Suprapubic skin (tissue), 4 donors: Measurements from ENCODE around the gene NALF2. TPM values are rescaled to one million over a fixed set of nuclear protein-coding genes. Genes with fewer than 3 reads are reported as not detected.

Source experiments
- DNase-seq, 2 donors: peaks; one replicate each; pipeline ENCODE4 v3.0.0-alpha.2; 2019; ENCODE audit warnings: low spot score in 2 of 2
- H3K27ac ChIP-seq: fragments of 200-600 bp; sonication (generic); one replicate; pipeline ENCODE4 v1.5.1; 2019
- H3K27me3 ChIP-seq: fragments of 200-600 bp; sonication (generic); one replicate; pipeline ENCODE4 v1.5.1; 2019
- H3K36me3 ChIP-seq: fragments of 200-600 bp; sonication (generic); one replicate; pipeline ENCODE4 v1.5.1; 2019
- H3K4me1 ChIP-seq: fragments of 200-600 bp; sonication (generic); one replicate; pipeline ENCODE4 v1.5.1; 2019
- H3K4me3 ChIP-seq: fragments of 200-600 bp; sonication (generic); one replicate; pipeline ENCODE4 v1.5.1; 2019; ENCODE audit warnings: mild to moderate bottlenecking
- H3K9me3 ChIP-seq: fragments of 200-600 bp; sonication (generic); one replicate; pipeline ENCODE4 v1.5.1; 2019
- EP300 ChIP-seq: sonication (generic); formaldehyde crosslinking; IDR thresholded peaks from one replicate; pipeline ENCODE4 v1.6.1; 2017; ENCODE audit warnings: antibody characterized with exemption
- POLR2A ChIP-seq, 2 donors: fragments of 450-650 bp; IDR thresholded peaks; one replicate each; pipeline ENCODE4 v1.6.1; 2017; ENCODE audit warnings: antibody characterized with exemption in 2 of 2, mild to moderate bottlenecking in 2 of 2, moderate library complexity in 2 of 2
- POLR2AphosphoS5 ChIP-seq, 3 donors: sonication (generic); formaldehyde crosslinking; IDR thresholded peaks; one replicate each; pipeline ENCODE4 v1.6.1; 2017; ENCODE audit warnings: antibody characterized with exemption in 3 of 3
- WGBS: methylation state at CpG from one replicate; pipeline ENCODE4 v1.1.5; 2018; 5-methylcytosine and 5-hydroxymethylcytosine counted together
- total RNA-seq, 4 donors: library from RNA; depleted of rRNA; stranded (reverse); fragments of >200 nt; gene quantifications; one replicate each; pipeline ENCODE4 v1.1.0, GENCODE V29; 2016
- TF ChIP-seq, protein P1 (sequence below), 2 donors: fragments of 200-600 bp in 1 of 2; fragments of 450-650 bp in 1 of 2; sonication (generic) in 1 of 2; IDR thresholded peaks; one replicate each; pipeline ENCODE4 v1.5.1; 2016 to 2019; ENCODE audit warnings: antibody characterized with exemption in 2 of 2, mild to moderate bottlenecking in 1 of 2, moderate library complexity in 1 of 2

The NALF2 gene
- total RNA-seq, 4 donors from 2014 or later: 0.10 TPM; not detected in 3

DNA sequence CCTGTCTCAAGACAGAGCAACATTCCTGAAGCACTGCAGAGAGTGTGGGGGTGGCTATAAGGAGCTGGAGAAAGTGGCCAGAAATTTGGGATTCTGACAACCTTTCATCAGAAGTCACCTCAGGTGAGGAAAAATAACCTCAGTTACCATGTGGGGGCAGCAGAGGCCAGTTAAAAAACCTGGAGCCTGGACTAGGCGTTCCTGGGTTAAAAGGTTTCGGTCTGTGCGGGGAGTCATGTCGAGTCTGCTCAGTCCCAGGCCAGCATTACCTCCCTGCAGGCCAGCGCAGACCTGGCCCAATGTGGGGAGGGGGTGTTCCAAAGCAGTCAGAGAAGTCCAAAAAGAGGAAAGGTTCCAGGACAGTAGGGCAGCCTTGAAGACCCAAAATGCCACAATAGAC lies 10.9 kb upstream of the NALF2 start:
- no peak overlapping the region for H3K27ac ChIP-seq
- H3K27me3 ChIP-seq: no peaks in the 10 kb centered on the region
- no peaks in the 10 kb centered on the region for H3K4me1 ChIP-seq
- no peak for TF ChIP-seq EP300
- no peak for TF ChIP-seq POLR2AphosphoS5 (IDR thresholded peaks at IDR 0.05)
- TF ChIP-seq, protein P1, sequence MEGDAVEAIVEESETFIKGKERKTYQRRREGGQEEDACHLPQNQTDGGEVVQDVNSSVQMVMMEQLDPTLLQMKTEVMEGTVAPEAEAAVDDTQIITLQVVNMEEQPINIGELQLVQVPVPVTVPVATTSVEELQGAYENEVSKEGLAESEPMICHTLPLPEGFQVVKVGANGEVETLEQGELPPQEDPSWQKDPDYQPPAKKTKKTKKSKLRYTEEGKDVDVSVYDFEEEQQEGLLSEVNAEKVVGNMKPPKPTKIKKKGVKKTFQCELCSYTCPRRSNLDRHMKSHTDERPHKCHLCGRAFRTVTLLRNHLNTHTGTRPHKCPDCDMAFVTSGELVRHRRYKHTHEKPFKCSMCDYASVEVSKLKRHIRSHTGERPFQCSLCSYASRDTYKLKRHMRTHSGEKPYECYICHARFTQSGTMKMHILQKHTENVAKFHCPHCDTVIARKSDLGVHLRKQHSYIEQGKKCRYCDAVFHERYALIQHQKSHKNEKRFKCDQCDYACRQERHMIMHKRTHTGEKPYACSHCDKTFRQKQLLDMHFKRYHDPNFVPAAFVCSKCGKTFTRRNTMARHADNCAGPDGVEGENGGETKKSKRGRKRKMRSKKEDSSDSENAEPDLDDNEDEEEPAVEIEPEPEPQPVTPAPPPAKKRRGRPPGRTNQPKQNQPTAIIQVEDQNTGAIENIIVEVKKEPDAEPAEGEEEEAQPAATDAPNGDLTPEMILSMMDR (IDR thresholded peaks at IDR 0.05): no peak
- TF ChIP-seq POLR2A (IDR thresholded peaks at IDR 0.05): no peak
- 18% methylated on average over 5 of the region's 5 CpGs for WGBS
- H3K9me3 ChIP-seq: no peaks in the 10 kb centered on the region
- no peaks in the 10 kb centered on the region for H3K36me3 ChIP-seq
- DNase-seq: no peak
- H3K4me3 ChIP-seq: no peak overlapping the region

DNA sequence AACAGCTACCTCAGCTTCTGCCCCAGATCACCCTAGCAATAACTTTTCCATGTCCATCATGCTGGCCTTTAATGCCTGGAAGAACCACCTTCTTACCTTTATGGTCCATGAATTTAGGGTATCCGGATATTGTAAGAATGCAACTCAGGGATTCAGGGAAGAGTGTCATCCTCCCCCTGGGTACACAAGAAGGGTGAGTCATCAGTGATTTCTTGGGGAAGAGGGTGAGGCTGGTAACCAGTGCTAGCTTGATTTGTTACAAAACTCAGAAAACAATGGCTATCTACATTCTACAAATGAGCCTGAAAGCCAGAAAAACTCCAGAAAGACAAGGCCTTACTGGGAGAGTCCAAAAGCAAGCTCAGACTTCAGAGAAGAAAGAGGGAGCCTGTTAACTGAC lies 10.4 kb upstream of the NALF2 start:
- Histone ChIP-seq H3K4me1 (no peaks in the 10 kb centered on the region), H3K27ac (no peak overlapping the region), H3K9me3 (no peaks in the 10 kb centered on the region), H3K27me3 (no peaks in the 10 kb centered on the region), H3K36me3 (no peaks in the 10 kb centered on the region), H3K4me3 (no peak overlapping the region)
- WGBS: 48% methylated on average over 1 of the region's 1 CpG
- TF ChIP-seq EP300: no peak
- no peak for TF ChIP-seq POLR2AphosphoS5 (IDR thresholded peaks at IDR 0.05)
- no peak for DNase-seq

DNA sequence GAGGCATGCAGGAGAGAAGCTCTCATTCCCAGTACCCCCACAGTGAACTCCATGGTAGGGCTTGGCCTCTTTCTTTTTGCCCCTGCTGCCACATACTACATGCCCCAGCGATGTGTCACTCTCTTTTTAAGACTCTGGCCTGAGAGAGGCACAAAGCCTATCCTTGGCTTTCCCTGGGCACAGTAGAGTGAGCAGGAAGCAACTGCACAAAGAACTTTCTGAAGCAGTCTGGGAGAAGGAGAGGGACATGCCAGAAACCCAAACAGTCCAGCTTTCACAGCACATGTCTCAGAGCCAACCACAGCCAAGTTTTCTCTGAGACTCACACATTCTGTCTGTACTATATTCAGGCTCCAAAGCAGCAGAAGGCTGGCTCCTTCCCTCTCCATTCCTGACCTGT lies 7.9 kb upstream of the NALF2 start:
- WGBS: 33% methylated on average over 1 of the region's 1 CpG
- TF ChIP-seq POLR2A (IDR thresholded peaks at IDR 0.05): no peak
- TF ChIP-seq, protein P1 (IDR thresholded peaks at IDR 0.05): no peak
- TF ChIP-seq POLR2AphosphoS5 (IDR thresholded peaks at IDR 0.05): no peak
- TF ChIP-seq EP300: no peak
- no peaks in the 10 kb centered on the region for H3K9me3 ChIP-seq
- no peaks in the 10 kb centered on the region for H3K4me1 ChIP-seq
- no peaks in the 10 kb centered on the region for H3K36me3 ChIP-seq
- H3K27ac ChIP-seq: no peak overlapping the region
- no peak overlapping the region for H3K4me3 ChIP-seq
- DNase-seq: no peak
- peaks cover 4% of the 10 kb centered on the region for H3K27me3 ChIP-seq

DNA sequence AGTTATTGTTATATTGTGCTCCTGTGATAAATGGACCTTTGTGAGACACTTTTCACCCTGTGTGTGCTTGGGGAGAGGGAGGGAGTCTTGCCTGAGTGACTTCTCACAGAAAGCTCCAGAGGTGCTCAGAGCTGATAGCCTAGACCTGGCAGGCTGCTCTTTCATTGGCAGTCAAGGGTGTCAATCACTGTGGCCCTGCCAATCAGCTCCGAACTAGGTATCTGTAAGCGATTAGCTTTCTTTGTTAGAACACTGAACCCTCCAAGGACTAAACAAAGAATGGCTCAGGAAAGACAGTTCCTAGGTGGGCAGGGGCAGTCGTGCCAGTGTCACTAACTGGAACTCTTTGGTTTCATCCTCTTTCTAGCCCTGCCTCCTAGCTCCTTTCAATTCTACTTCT lies 2.7 kb upstream of the NALF2 start:
- TF ChIP-seq EP300: no peak
- TF ChIP-seq, protein P1 (IDR thresholded peaks at IDR 0.05): no peak
- no peak for TF ChIP-seq POLR2A (IDR thresholded peaks at IDR 0.05)
- no peak for TF ChIP-seq POLR2AphosphoS5 (IDR thresholded peaks at IDR 0.05)
- DNase-seq: no peak
- Histone ChIP-seq H3K27me3 (peaks cover 26% of the 10 kb centered on the region), H3K9me3 (no peaks in the 10 kb centered on the region), H3K4me1 (peaks cover 14% of the 10 kb centered on the region), H3K36me3 (no peaks in the 10 kb centered on the region), H3K27ac (no peak overlapping the region), H3K4me3 (no peak overlapping the region)
- WGBS: 51% methylated on average over 3 of the region's 3 CpGs

DNA sequence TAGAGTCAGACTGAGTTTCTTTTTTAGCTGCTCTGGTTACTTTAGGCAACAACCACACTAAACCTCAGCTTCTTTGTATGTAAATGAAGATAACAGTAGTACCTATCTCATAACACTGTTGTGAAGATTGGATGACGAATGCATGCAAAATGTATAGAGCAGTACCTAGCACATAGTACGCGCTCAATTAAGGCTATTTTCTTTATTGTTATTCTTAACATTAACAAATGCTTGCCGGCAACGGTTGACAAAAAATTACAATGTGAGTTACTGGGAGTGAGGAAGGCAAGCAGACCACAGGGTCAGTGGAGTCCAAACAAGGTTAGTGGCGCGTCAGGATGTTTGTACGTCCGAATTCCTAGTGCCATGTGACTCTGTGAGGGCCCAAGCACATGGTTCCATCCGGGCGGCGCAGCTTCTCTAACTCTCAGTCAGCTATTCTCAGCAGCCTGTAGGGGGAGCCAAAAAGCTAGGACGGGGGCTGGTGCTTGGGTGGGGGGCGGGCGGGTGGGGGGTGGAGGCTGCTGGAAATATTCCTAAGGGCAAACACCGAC lies 821 bp upstream of the NALF2 start:
- no peaks in the 10 kb centered on the region for H3K9me3 ChIP-seq
- H3K4me3 ChIP-seq: peak overlapping the region; percentile 53
- TF ChIP-seq, protein P1 (IDR thresholded peaks at IDR 0.05): no peak
- TF ChIP-seq POLR2AphosphoS5 (IDR thresholded peaks at IDR 0.05): no peak
- TF ChIP-seq POLR2A (IDR thresholded peaks at IDR 0.05): no peak
- TF ChIP-seq EP300: no peak
- WGBS: 53% methylated on average over 12 of the region's 16 CpGs
- H3K27ac ChIP-seq: no peak overlapping the region
- no peak for DNase-seq
- H3K36me3 ChIP-seq: no peaks in the 10 kb centered on the region
- peaks cover 14% of the 10 kb centered on the region for H3K4me1 ChIP-seq
- H3K27me3 ChIP-seq: peaks cover 35% of the 10 kb centered on the region
